ENCODE data around the gene LENG8. TPM values are rescaled to one million over a fixed set of nuclear protein-coding genes. Genes with fewer than 3 reads are reported as not detected.

Gene LENG8
- total and polyA plus RNA-seq, 2 of the 4 experiments (the other 2 are of a cell fraction), result 21.1 to 93.9 TPM

GRCh38 chr19:54414156-54414555 is 34.8 kb upstream of the LENG8 start:
- Histone ChIP-seq H3K27me3 (ENCODE audit: control insufficient read depth, insufficient read depth, low read length) (peaks cover 20% of the 10 kb centered on the region), H3K4ac (ENCODE audit: low read depth, low read length) (no peak overlapping the region), H3K9ac (ENCODE audit: low read depth, low read length) (no peak overlapping the region), H3K18ac (ENCODE audit: low read depth, low read length) (no peak overlapping the region), H3K4me3 (ENCODE audit: insufficient read depth, low read depth, low read length) (no peak overlapping the region), H3K4me2 (ENCODE audit: low read depth, low read length) (no peak overlapping the region), H2BK5ac (ENCODE audit: low read depth, low read length, poor library complexity, severe bottlenecking) (no peak overlapping the region), H3K9me3 (ENCODE audit: control insufficient read depth, insufficient read depth, low read length) (peaks cover 4% of the 10 kb centered on the region; the same call in 1 of the 2 replicates), H2AFZ (replicated peaks; ENCODE audit: low read length, poor library complexity) (no peak overlapping the region), H3K36me3 (ENCODE audit: control insufficient read depth, insufficient read depth, low read length) (no peaks in the 10 kb centered on the region), H2AK5ac (ENCODE audit: low read depth, low read length) (no peak overlapping the region), H2BK20ac (ENCODE audit: low read depth, low read length) (no peak overlapping the region), H3K14ac (replicated peaks; ENCODE audit: low read depth, low read length) (no peak overlapping the region), H4K8ac (ENCODE audit: low read depth in 2 of 2, low read length in 2 of 2) (no peak overlapping the region), H3K79me1 (ENCODE audit: low read depth in 1 of 2, low read length in 2 of 2) (no peaks in the 10 kb centered on the region), H2AK9ac (replicated peaks; ENCODE audit: low read depth, low read length, poor library complexity) (no peak overlapping the region), H4K5ac (ENCODE audit: low read depth, low read length) (no peak overlapping the region), H3K9me1 (ENCODE audit: insufficient read depth, low read length) (peaks cover 3% of the 10 kb centered on the region; the same call in 1 of the 2 replicates), H3K27ac (ENCODE audit: insufficient read depth, low read length) (no peak overlapping the region), H4K91ac (ENCODE audit: insufficient read depth, low read depth, low read length) (no peak overlapping the region), H4K20me1 (ENCODE audit: insufficient read depth, low read length) (no peaks in the 10 kb centered on the region), H3K56ac (ENCODE audit: extremely low read depth, insufficient read depth, low read length) (no peak overlapping the region), H2BK15ac (ENCODE audit: low read depth, low read length) (no peak overlapping the region), H3K23ac (ENCODE audit: low read depth, low read length) (no peak overlapping the region), H2BK120ac (ENCODE audit: low read depth, low read length) (no peak overlapping the region), H3K4me1 (ENCODE audit: control insufficient read depth, insufficient read depth, low read length) (no peaks in the 10 kb centered on the region)
- in situ Hi-C loops (cut with MboI; ENCODE audit: low sequenced_read_pairs) (no loop called here), intact Hi-C loops (cut with micrococcal nuclease) (no loop called here), dilution Hi-C loops (cut with HindIII; ENCODE audit: low sequenced_read_pairs, unreplicated experiment) (no loop called here)
- DNase-seq, result no peak
- no peak for TF ChIP-seq MAZ (IDR thresholded peaks at IDR 0.05; ENCODE audit: borderline replicate concordance, low read depth, low read length)
- no peak for TF ChIP-seq SMC3 (IDR thresholded peaks at IDR 0.05; ENCODE audit: low read depth, low read length)
- no peak for TF ChIP-seq RCOR1 (IDR thresholded peaks at IDR 0.05; ENCODE audit: insufficient replicate concordance, low read length)
- TF ChIP-seq CTCF (conservative IDR thresholded peaks at IDR 0.05; ENCODE audit: low read depth, low read length), result no peak
- no peak for TF ChIP-seq NFE2L2 (IDR thresholded peaks at IDR 0.05; ENCODE audit: low read depth, low read length)
- no peak for TF ChIP-seq MXI1 (IDR thresholded peaks at IDR 0.05; ENCODE audit: borderline replicate concordance, low read depth, low read length)
- no peak for TF ChIP-seq CHD1 (IDR thresholded peaks at IDR 0.05; ENCODE audit: low read depth, low read length)
- no peak for TF ChIP-seq ELK1 (IDR thresholded peaks at IDR 0.05; ENCODE audit: borderline replicate concordance, low read depth, low read length)
- no peak for TF ChIP-seq BHLHE40 (IDR thresholded peaks at IDR 0.05; ENCODE audit: low read depth, low read length)
- no peak for TF ChIP-seq RFX5 (IDR thresholded peaks at IDR 0.05; ENCODE audit: low read depth, low read length)
- no peak for TF ChIP-seq POLR2A (IDR thresholded peaks at IDR 0.05; ENCODE audit: low read depth, low read length)
- no peak for TF ChIP-seq CEBPB (IDR thresholded peaks at IDR 0.05; ENCODE audit: low read depth, low read length)
- 100% methylated on average over 1 of the region's 4 CpGs; no CpG with 5 or more reads in 1 of the 2 experiments for WGBS, 2 experiments (ENCODE audit: extremely low coverage in 2 of 2, insufficient read length in 1 of 2)
- BruUV-seq (replicated peaks), result no TSS peak
- CTCF ChIA-PET, result no interaction called here
- ATAC-seq (ENCODE audit: low read depth), result no peak
- POLR2A ChIA-PET (ENCODE audit: unreplicated experiment), result no interaction called here

All from IMR-90 (cell line).